ENCODE data around the gene SIRT5.

- TF ChIP-seq CTCF (conservative IDR thresholded peaks at IDR 0.05; ENCODE audit: low read depth in 2 of 2) = no peak
- no peak for TF ChIP-seq EZH2 (IDR thresholded peaks at IDR 0.05; ENCODE audit: low read depth, unreplicated experiment)
- no peak for TF ChIP-seq EZH2phosphoT487 (IDR thresholded peaks at IDR 0.05; ENCODE audit: unreplicated experiment)
- no peak for TF ChIP-seq POLR2AphosphoS5 (IDR thresholded peaks at IDR 0.05; ENCODE audit: low read depth)
- no peak for TF ChIP-seq ETS1 (IDR thresholded peaks at IDR 0.05)
- TF ChIP-seq REST (IDR thresholded peaks at IDR 0.05; ENCODE audit: unreplicated experiment) = no peak
- TF ChIP-seq CREB1 (CRISPR knock-in tag; IDR thresholded peaks at IDR 0.05; ENCODE audit: low read depth) = no peak
Measured at GRCh38 chr6:13538600-13538999, 35.8 kb upstream of the SIRT5 start.

Measured in GM23338 (cell line).